ENCODE results near the gene ARHGAP42.

DNA sequence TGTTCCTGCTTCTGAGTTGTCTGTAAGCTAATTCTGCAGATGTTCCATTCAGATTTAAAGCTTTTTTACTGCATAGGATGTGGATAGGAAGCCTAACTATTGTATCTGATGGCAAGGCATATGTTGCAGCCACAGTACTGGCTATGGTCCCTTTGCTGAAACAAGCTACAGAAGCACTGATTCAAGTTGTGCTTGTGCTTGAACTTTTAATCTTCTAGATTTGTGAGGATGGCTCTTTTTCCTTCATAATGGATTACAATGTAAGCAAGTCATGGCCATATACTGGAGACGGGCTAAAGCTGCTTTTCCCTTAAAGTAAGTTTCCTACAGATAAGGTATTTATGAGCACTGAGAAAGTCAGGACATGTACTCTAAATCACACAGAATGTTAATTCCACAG, 303.8 kb downstream of the ARHGAP42 start:
- TF ChIP-seq, protein P1, sequence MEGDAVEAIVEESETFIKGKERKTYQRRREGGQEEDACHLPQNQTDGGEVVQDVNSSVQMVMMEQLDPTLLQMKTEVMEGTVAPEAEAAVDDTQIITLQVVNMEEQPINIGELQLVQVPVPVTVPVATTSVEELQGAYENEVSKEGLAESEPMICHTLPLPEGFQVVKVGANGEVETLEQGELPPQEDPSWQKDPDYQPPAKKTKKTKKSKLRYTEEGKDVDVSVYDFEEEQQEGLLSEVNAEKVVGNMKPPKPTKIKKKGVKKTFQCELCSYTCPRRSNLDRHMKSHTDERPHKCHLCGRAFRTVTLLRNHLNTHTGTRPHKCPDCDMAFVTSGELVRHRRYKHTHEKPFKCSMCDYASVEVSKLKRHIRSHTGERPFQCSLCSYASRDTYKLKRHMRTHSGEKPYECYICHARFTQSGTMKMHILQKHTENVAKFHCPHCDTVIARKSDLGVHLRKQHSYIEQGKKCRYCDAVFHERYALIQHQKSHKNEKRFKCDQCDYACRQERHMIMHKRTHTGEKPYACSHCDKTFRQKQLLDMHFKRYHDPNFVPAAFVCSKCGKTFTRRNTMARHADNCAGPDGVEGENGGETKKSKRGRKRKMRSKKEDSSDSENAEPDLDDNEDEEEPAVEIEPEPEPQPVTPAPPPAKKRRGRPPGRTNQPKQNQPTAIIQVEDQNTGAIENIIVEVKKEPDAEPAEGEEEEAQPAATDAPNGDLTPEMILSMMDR (IDR thresholded peaks at IDR 0.05; ENCODE audit: low read length), result no peak
- TF ChIP-seq EZH2 (IDR thresholded peaks at IDR 0.05; ENCODE audit: borderline replicate concordance, low read length), result no peak

All from OCI-LY1 (cell line).